Esophagus muscularis mucosa (tissue), 4 donors: ENCODE data around the gene CRACDL. TPM values are rescaled to one million over a fixed set of nuclear protein-coding genes. Genes with fewer than 3 reads are reported as not detected.

Experiments
- DNase-seq: peaks from one replicate; pipeline ENCODE4 v3.0.0-alpha.2; 2017; ENCODE audit errors: extremely low spot score
- H3K27ac ChIP-seq, 4 donors: fragments of 200-600 bp; sonication (generic); replicated peaks in 1 of 4; 1 replicate in 3 of 4; 2 replicates in 1 of 4; pipeline ENCODE4 v1.5.1; 2016 to 2019; ENCODE audit warnings: mild to moderate bottlenecking in 1 of 4
- H3K27me3 ChIP-seq, 4 donors: fragments of 200-600 bp; sonication (generic); one replicate each; pipeline versions ENCODE4 v1.5.1 to v1.6.0; 2016 to 2019
- H3K36me3 ChIP-seq, 4 donors: fragments of 200-600 bp; sonication (generic); one replicate each; pipeline ENCODE4 v1.5.1; 2016 to 2019
- H3K4me1 ChIP-seq, 4 donors: fragments of 200-600 bp; sonication (generic); one replicate each; pipeline ENCODE4 v1.5.1; 2016 to 2019
- H3K4me3 ChIP-seq, 4 donors: fragments of 200-600 bp; sonication (generic); 1 replicate in 2 of 4; 2 replicates in 2 of 4; pipeline ENCODE4 v1.5.1; 2016 to 2019; ENCODE audit warnings: mild to moderate bottlenecking in 4 of 4, moderate library complexity in 1 of 4
- H3K9me3 ChIP-seq, 4 donors: fragments of 200-600 bp; sonication (generic); 1 replicate in 3 of 4; 2 replicates in 1 of 4; pipeline ENCODE4 v1.5.1; 2016 to 2019
- EP300 ChIP-seq: sonication (generic); formaldehyde crosslinking; IDR thresholded peaks from one replicate; pipeline ENCODE4 v1.6.1; 2017; ENCODE audit warnings: antibody characterized with exemption
- POLR2A ChIP-seq: fragments of 450-650 bp; IDR thresholded peaks from one replicate; pipeline ENCODE4 v1.6.1; 2017; ENCODE audit warnings: antibody characterized with exemption, moderate library complexity, mild to moderate bottlenecking, low read depth
- POLR2AphosphoS5 ChIP-seq, 2 donors: sonication (generic); formaldehyde crosslinking; IDR thresholded peaks; one replicate each; pipeline ENCODE4 v1.6.1; 2017; ENCODE audit warnings: antibody characterized with exemption in 2 of 2
- WGBS: methylation state at CpG from one replicate; pipeline ENCODE4 v1.1.5; 2018; 5-methylcytosine and 5-hydroxymethylcytosine counted together
- intact Hi-C: fragments of 100-400 bp; cut with DNase I; formaldehyde crosslinking; loops from one replicate; pipeline ENCODE4 v1.15.1; 2023
- total RNA-seq, 4 donors: library from RNA; depleted of rRNA; stranded (reverse); fragments of >200 nt; gene quantifications; one replicate each; pipeline versions ENCODE4 v1.1.0 to v1.2.1, GENCODE V29; 2016
- TF ChIP-seq, protein P1 (sequence below), 3 experiments: fragments of 200-600 bp in 2 of 3; fragments of 450-650 bp in 1 of 3; sonication (generic) in 2 of 3; IDR thresholded peaks; one replicate each; pipeline ENCODE4 v1.5.1; 2017 to 2019; ENCODE audit warnings: antibody characterized with exemption in 3 of 3, mild to moderate bottlenecking in 2 of 3, moderate library complexity in 1 of 3

CRACDL gene
- total RNA-seq, 4 donors from 2014 or later, result 1.7 to 4.7 (median 3.3) TPM

DNA sequence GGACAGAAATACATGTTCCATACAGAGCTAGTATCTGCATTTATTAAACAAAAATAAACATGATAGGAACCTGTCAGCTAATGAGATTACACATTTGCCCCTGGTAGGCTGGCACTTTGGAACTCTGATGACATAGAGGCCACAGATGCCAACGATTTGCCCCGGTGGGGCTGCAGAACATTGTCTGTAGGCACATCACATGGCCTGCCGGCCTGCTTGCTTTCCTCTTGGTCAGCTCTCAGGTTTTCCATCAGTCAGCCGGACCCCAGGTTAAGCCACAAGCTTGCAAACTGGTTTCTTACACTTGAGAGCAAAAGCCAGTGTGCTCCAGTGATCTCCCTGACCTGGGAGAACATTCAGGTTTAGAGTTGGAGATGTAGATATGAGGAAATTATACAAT, 60.3 kb downstream of the CRACDL start:
- DNase-seq, result no peak
- no peaks in the 10 kb centered on the region for H3K9me3 ChIP-seq
- TF ChIP-seq POLR2AphosphoS5 (IDR thresholded peaks at IDR 0.05) (no peak), EP300 (no peak), POLR2A (no peak)
- TF ChIP-seq, protein P1, sequence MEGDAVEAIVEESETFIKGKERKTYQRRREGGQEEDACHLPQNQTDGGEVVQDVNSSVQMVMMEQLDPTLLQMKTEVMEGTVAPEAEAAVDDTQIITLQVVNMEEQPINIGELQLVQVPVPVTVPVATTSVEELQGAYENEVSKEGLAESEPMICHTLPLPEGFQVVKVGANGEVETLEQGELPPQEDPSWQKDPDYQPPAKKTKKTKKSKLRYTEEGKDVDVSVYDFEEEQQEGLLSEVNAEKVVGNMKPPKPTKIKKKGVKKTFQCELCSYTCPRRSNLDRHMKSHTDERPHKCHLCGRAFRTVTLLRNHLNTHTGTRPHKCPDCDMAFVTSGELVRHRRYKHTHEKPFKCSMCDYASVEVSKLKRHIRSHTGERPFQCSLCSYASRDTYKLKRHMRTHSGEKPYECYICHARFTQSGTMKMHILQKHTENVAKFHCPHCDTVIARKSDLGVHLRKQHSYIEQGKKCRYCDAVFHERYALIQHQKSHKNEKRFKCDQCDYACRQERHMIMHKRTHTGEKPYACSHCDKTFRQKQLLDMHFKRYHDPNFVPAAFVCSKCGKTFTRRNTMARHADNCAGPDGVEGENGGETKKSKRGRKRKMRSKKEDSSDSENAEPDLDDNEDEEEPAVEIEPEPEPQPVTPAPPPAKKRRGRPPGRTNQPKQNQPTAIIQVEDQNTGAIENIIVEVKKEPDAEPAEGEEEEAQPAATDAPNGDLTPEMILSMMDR (IDR thresholded peaks at IDR 0.05), result no peak
- WGBS, result 83% methylated on average over 4 of the region's 4 CpGs
- no peaks in the 10 kb centered on the region for H3K27me3 ChIP-seq
- H3K36me3 ChIP-seq, result no peaks in the 10 kb centered on the region
- no peaks in the 10 kb centered on the region for H3K4me1 ChIP-seq
- no peak overlapping the region for H3K27ac ChIP-seq
- H3K4me3 ChIP-seq, result no peak overlapping the region
- intact Hi-C loops, result no loop called here

DNA sequence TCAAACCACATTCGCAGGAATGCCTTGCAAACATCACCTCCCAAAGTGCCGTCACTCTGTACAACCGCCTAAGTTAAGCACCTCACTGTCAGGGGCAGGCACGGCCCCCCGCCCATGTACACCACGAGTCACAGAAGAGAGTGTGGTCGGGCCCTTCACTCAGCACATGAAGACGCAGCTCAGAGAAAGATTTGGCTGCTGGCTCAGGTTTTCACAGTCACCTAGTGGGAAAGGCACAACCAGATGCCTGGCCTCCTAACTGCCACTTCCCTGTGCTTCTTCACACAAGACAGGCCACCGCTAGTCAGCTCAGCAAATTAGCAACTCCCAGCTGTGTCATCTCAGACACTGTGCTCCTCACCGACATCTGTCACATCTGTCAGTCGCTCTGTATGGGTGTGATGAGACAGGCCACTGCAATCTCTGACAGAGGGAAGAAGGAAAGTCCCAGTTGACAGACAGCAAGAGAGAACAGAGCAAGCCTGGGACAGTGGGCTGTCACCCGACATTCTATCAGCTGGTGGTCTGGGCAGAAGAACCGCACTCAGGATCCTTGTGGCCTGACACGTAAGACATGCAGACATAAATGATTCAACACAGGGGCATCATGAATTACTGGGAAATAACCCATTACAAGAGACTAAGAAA, 60.8 kb downstream of the CRACDL start:
- Histone ChIP-seq H3K36me3 (no peaks in the 10 kb centered on the region), H3K27me3 (no peaks in the 10 kb centered on the region), H3K4me1 (no peaks in the 10 kb centered on the region), H3K27ac (no peak overlapping the region), H3K4me3 (no peak overlapping the region), H3K9me3 (no peaks in the 10 kb centered on the region)
- DNase-seq, result no peak
- no peak for TF ChIP-seq POLR2AphosphoS5 (IDR thresholded peaks at IDR 0.05)
- intact Hi-C loops, result no loop called here
- 77% methylated on average over 14 of the region's 14 CpGs for WGBS

DNA sequence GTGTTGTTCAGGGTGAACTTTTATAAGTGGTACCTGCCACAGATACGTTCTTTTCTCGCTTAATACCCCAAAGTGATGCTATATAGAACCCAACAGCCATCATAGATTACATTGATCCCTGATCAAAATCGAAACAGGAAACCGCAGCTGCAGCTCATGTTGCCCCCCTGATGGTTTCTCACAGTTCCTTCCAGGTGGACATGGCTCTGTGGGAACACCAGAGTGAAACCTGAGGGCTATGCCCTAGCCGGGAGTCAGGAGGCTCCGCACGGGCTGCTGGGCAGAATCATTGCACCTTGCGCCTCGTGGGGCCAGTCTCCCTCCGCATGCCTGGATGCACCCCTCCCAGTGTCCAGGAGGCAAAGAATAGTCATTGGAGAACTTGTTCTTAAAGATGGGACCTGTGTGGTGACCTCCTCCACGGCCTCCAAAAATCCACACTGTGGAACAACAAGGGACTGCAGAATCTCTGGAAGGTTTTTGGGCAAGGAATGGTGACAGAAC, 61.8 kb downstream of the CRACDL start:
- Histone ChIP-seq H3K4me1 (no peaks in the 10 kb centered on the region), H3K36me3 (no peaks in the 10 kb centered on the region), H3K4me3 (no peak overlapping the region), H3K9me3 (no peaks in the 10 kb centered on the region), H3K27ac (no peak overlapping the region), H3K27me3 (no peaks in the 10 kb centered on the region)
- DNase-seq, result no peak
- intact Hi-C loops, result no loop called here
- TF ChIP-seq POLR2AphosphoS5 (IDR thresholded peaks at IDR 0.05) (no peak), POLR2A (no peak), EP300 (no peak)
- TF ChIP-seq, protein P1 (IDR thresholded peaks at IDR 0.05), result no peak
- 95% methylated on average over 6 of the region's 11 CpGs for WGBS

DNA sequence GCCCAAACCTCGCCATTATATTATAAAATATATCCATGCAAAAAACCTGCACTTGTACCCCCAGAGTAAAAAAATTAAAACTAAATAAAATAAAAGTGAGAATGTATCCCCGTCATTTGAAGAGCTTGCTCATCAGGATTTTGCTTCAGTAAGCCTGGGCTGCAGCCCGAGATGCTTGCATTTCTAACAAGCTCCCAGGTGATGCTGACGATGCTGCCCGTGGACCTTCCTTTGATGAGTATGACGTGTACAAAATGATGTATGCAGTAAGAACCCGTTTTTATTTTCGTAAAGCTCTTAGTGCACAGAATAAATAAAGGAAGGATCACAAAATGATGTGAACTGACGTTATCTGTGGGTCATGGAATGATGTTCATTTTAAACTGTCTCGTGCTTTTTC, 63.5 kb downstream of the CRACDL start:
- H3K27me3 ChIP-seq, result no peaks in the 10 kb centered on the region
- no peaks in the 10 kb centered on the region for H3K36me3 ChIP-seq
- intact Hi-C loops, result no loop called here
- no peak overlapping the region for H3K4me3 ChIP-seq
- H3K27ac ChIP-seq, result no peak overlapping the region
- WGBS, result 89% methylated on average over 10 of the region's 10 CpGs
- TF ChIP-seq, protein P1 (IDR thresholded peaks at IDR 0.05), result no peak
- TF ChIP-seq EP300, result no peak
- no peaks in the 10 kb centered on the region for H3K4me1 ChIP-seq
- peak; percentile 72 for DNase-seq
- H3K9me3 ChIP-seq, result no peaks in the 10 kb centered on the region

DNA sequence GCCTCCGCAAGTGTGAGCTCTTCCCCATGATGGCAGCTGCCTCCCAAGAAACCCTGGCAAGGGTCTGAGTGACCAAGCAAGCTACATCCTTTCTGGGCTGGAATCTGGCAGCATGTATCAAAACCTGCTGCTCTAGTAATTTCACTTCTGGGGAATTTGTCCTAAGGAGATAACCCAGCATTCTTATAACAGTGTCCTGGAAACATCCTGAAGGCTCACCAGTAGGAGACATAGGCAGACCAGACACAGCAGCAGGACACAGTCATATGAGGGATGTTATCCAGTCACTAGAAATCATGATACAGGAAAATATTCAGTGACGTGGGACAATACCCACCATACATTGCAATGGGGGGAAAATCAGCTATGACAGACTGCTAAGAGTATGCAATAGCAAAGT, 64.5 kb downstream of the CRACDL start:
- intact Hi-C loops, result no loop called here
- 90% methylated on average over 2 of the region's 2 CpGs for WGBS
- Histone ChIP-seq H3K9me3 (no peaks in the 10 kb centered on the region), H3K27me3 (no peaks in the 10 kb centered on the region), H3K27ac (no peak overlapping the region), H3K4me1 (peaks cover 0 to 5% (median 1%) of the 10 kb centered on the region in 4 donors), H3K4me3 (no peak overlapping the region), H3K36me3 (no peaks in the 10 kb centered on the region)
- TF ChIP-seq, protein P1 (IDR thresholded peaks at IDR 0.05), result no peak
- TF ChIP-seq EP300, result no peak
- no peak for TF ChIP-seq POLR2A
- TF ChIP-seq POLR2AphosphoS5 (IDR thresholded peaks at IDR 0.05), result no peak
- peak; percentile 55 for DNase-seq
